Stimulated activated CD4-positive, alpha-beta T cell treated with anti-CD3 and anti-CD28 coated beads, Interleukin-1b, Interleukin-23, amount 100 ng/mL, for 1 hour (primary cell): Measurements from ENCODE around the gene CSPG4.
A peak's percentile ranks its signal among the peaks of the same experiment; 100 is the strongest.
"Not testable (repeated sequence)": the region's sequence is repeated elsewhere in the genome, so short reads cannot be mapped to it uniquely, and the experiment has no call there.

Source experiments
- DNase-seq, 2 donors: peaks; one replicate each; pipeline ENCODE4 v3.0.0-alpha.2; 2020; ENCODE audit warnings: low read depth in 2 of 2

Gene CSPG4

DNA sequence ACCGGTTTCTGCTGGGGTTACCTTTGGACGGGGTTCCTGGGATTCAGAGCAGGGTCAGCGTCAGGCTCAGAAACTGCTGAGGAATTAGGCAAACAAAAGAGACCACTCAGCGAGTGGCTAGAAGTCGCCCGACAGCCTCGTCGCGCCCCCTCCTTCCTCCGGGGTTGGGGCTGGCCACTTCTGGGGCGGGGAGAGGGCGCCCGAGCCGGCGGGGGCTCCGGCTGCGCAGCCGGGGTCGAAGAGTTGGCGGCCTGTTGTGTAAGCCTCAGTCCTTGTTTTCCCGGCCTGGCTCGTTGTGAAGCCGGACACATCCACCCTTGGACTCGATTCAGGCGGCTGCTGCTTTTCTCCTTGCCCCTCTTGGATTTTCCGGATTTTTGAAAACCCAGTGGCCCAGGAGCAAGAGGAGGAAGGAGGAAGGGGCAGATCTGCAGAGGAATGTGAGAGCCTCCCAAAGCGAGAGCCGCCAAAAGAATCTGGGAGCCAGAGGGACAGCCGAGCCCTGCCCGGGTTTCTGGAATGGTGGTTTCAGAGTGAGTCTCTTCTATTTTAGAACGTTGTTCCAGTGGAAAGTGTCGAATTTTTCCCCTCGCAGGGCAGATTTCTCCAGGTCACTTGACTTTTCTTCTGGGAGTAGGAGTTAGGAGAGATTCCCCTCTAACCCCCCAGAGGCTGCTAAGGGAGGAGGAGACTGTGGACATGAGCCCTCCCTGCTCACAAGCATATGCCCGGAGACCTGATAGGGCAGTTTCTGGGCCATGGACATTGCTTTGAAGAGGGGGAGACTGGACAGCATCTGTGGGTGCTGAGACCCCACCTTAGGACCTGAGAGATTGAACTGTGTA is 64.3 kb downstream of the CSPG4 start:
- no peak for DNase-seq

DNA sequence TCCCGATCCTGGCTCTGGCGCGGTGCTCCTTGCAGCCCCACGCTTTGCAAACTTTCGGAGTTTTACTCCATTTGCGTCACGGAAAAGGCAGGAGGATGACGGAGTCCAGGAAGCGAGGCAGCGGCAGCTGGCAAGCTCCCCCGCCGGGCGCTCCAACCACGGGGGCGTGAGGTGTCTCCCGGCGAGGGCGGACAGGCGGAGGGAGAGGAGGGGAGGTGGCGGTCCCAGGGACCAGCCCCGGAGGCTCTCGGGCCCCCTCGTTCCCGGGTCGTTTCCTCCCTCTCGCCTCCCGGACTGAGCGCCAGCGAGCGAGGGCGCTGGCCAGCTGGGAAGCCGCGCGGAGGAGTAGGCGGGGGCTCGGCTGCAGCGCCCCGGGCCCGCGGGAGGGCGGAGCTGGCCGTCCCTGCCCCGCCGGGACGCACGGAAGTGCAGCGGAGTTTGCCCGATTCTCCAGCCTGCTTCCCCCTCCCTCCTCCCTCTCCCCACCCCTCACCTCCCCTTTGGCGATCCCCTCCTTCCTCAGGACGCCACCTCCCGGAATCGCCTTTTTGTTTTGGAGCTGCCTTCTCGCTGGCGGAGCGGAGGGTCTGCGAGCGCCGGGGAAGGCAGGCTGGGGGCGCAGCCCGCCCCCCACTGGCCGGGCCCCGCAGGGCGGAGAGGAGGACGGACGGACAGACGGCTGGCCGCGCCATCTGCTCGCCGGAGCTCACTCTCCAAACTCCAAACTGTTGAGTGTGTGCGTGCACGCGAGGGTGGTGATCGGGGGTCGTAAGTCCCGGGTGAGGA is 65.1 kb downstream of the CSPG4 start, which contains the start of gene SNX33:
SNX33 (plus strand) TSS at position 543 of the 786 bp plus-strand sequence. CDS start 1,191 bp downstream, outside the sequence.
- DNase-seq = peak in 1 of 2 donors; percentile 17

DNA sequence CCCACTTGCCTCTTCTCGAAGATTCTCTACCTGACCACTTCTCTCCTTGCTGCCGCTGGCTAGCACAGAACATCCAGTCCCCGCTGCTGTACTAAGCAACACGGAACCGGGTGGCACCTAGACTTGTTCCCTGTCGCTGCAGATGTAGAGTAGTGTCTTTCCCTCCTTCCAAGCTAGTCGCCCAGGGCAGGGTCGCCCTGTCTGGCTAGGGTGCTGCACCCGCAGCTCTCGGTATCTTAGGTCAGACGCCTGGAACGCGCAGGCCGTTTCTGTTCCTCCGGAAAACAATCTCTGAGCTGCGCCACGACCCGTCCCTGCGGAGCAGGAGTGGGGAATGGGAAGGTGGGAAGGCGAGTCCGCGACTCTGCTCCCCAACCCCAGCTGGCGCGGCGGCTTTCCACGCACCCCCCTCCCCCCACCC is 65.7 kb downstream of the CSPG4 start:
- no peak for DNase-seq

DNA sequence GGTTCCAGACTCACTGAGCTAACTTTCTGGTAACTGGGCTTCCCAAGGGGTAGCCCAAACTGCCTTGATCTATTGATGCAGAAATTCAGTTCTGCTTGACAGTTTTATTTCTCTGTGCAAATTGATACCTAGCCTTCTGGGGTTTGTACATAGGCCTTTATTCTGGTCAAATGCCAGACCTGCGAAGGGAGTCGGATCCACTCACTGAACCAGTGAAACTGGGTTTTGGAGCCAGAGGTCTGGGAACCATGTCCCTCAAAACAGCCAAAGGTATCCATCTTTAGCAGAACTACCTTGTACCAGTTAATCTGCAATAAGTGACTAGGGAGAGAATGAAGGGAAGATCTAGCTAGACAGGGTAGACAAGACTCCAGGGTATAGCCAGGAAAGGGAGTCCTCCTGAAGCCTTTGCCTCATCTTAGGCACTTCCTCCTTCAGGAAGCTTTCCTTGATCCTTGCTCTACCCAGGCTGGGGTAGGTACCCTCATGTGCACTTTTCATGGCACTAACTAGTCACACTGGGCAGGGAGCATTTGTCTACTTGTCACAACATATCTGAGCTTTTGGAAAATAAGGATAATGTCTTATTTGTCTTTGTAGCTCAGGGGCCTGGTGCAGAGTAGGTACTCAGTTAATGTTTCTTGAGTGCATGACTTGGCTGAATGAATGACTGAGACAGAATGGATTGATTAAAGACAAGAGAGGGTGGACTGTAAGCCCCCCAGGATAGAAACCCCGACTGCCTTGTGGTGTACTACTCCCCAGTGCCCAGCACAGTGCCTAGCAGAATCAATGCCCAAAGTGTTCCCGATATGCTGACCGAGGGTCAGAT is 66.3 kb downstream of the CSPG4 start:
- DNase-seq = no peak

DNA sequence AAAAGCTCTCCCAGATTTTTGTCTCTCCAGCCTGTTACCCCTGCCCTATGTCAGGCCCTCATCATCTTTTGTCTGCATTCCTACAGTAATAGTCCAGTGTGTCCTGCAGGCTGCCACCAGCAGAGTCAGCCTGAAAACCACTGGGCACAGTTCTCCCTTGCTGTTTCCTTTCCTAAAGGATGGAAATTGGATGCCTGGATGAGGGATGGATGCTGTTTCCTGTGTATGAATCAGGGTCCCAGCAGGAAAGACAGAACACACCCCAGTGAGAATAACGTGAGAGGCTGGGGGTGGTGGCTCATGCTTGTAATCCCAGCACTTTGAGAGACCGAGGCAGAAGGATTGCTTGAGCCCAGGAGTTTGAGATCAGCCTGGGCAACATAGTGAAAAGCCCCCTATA is 68.3 kb downstream of the CSPG4 start:
- DNase-seq = no peak

DNA sequence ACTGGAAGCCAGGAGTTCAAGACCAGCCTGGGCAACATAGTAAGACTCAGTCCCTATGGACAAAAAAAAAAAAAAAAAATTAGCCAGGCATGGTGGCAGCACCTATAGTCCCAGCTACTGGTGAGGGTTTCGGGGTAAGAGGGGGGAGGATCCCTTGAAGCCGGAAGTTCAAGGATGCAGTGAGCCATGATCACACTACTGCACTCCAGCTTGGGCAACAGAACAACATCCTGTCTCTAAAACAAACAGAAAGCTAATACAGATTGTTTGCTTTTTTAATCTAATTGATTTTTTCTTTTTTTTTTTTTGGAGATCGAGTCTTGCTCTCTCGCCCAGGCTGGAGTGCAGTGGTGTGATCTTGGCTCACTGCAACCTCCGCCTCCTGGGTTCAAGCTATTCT is 71.0 kb downstream of the CSPG4 start:
- DNase-seq = no peak

DNA sequence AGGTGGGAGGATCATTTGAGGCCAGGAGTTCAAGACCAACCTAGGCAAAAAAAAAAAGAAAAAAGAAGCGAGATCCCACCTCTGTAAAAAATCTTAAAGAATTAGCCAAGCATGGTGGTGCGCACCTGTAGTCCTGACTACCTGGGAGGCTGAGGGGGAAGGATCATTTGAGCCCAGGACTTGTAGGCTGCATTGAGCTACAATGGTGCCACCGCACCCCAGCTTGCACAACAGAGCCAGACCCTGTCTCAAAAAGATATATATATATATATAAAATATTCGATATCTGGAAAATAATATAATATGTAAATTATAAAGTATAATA is 71.5 kb downstream of the CSPG4 start:
- no peak for DNase-seq

DNA sequence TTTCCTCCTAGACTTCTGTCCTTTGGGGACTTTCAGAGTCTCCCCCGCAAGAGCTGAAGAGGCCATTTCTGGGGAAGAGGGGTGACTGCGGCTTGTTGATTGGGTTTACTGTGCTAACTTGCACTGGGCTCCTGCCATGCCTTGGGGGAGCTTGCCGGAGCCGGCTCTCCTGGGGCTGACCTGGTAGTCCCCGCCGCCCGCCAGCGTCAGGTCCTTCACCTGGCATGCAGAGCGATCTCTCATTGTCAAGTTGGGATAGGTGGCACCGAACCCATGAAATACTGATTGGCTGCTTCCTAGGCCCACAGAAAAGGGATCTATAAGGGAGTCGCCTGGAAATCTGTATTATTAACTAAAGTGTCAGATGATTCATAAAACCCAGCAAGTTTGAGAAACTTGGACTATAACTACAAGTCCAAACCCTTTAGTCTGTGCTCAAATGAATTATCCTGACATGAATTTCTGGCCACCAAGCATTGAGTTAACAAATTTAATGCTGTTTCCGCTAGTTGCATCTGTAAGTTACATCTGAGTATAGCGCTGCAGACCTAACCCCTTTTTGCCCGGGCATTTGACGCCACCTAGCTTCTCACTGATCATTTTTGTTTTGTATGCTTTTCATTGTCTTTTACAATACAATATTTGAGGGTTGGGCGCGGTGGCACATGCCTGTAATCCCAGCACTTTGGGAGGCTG is 72.0 kb downstream of the CSPG4 start:
- DNase-seq = peak in 1 of 2 donors; percentile 19

DNA sequence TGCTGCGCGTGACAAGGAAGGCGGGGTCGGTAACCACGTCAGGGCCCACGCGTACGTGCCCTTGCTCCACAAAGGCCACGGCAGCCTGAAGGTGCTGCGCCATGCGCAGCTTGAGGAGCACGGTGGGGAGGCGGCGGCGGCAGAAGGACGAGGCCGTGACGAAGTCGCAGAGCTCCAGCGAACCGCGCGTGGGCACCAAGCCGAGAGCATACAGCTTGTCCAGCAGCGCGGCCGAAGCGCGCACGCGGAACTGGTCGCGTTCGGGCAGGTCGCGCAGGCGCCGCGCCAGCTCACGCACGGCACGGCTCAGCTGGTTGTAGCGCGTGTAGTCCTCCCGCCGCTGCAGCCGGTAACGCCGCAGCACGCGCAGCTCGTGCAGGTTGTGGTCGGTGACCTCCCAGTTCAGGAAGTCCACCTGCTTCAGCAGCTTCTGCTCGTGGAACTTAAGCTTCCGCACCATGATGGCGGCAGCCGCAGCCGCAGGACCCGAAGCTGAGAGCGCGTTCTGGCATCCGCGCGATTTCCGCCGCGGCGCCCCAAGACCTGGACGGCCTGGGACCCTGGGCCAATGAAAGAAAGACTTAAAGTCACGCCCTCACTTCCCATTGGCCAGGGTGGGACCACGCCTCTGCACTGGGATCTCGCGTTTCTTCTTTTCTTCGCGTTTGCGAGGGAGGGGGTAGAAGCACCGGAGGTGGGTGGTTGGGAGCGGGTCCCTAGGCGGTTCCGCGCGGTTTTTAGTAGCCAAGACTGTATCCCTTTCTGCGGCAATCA is 72.8 kb downstream of the CSPG4 start, which contains the start of gene IMP3:
IMP3 (minus strand) TSS at position 516 of the 774 bp plus-strand sequence; CDS start at position 460, 56 bp downstream.
- peak; percentile 74 to 77 for DNase-seq

DNA sequence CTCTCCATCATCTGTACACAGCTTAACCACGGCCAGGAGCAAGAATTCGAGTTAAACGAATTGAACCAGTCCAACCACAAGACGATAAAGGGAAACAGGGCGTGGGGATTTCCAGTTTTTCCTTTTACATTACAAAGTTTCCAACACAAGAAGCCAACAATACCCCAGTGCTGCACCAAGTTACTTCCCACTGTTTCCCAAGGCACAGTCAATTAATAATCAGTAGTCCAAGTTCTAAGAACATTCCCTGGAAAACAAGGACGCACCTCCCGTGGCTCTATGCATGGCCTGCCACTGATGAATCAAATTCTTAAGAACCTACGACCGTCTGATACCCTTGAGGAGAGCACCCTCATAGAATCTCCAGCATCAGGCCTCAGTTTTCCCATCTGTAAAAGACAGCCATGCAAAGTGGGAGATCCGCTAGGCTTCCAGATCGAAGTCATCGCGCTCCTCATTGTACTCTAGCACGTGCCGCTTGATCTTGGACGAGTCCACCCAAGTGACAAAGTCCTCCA is 73.4 kb downstream of the CSPG4 start:
- no peak for DNase-seq

DNA sequence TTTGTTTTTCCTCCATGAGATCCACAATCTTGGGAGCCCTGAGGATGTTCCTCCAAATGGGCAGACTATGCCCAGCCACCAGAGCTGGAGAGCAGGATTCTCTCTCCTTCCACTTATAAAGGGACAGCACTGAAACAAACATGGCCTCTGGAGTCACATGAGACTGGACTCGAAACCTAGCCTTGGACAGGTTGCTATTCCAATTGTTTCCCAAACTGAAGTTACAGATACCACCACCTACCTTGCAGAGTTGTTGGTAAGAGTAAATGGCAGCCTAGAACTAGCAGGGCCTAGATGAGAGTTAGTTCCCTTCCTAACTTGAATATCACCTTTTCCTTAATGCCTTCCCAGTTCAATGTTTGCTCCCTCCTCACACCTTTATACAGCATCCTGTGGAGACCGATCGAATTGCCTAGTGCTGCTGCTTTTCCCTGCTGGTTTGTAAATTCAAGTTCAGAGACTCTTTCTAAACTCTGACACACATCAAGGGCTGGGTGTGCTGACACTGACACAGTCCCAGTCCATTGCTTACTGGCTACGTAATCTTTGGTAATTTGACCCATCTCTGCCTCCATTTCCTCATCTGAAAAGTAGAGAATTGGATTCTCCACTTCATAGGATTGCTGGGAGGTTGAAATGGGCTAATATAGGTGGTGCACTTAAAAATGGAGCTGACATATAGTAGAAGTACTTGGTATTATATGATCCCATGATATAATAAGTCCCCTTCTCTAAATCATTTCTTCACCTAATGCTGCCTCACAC is 75.2 kb downstream of the CSPG4 start:
- DNase-seq = no peak

DNA sequence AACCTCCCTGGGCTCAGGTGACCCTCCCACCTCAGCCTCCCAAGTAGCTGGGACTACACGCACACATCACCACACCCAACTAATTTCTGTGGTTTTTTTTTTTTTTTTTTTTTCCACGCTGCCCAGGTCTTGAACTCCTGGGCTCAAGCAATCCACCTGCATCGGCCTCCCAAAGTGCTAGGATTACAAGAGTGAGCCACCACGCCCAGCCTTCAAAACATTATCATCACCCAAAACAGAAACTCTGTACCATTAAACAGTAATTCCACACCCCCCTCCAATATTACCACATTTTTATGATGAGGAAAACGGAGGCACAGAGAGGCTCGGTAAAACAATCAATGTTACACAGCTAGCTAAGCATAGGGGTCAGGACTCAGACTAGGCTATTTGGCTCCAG is 76.6 kb downstream of the CSPG4 start:
- DNase-seq = no peak

DNA sequence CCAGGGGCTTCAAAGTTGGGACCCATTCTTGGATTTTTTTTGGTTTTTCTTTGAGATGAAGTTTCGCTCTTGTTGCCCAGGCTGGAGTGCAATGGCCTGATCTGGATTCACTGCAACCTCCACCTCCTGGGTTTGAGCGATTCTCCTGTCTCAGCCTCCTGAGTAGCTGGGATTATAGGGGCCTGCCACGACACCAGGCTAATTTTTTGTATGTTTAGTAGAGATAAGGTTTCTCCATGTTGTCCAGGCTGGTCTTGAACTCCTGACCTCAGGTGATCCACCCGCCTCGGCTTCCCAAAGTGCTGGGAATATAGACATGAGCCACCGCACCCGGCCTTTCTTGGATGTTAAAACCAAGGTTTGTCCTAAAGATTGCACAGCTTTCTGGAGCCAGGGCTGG is 78.7 kb downstream of the CSPG4 start:
- DNase-seq = not testable (repeated sequence)

DNA sequence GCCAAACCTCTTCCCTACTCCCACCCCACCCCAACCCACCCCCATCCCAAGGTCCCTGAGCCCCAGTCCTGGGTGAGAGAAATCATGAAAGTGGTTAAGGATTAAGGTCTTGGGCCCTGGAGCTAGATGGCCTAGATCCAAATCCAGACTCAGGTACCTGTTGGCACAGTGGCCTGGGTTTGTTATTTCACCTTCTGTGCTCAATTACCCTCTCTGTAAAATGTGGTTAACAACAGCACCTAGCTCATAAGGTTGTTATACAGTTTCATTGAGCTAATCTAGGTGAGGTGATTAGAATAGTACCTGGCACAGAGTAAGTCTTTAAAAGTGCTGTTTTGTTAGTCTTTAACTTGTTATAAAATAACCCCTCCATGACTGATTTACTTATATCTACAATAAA is 80.7 kb downstream of the CSPG4 start:
- DNase-seq = no peak

DNA sequence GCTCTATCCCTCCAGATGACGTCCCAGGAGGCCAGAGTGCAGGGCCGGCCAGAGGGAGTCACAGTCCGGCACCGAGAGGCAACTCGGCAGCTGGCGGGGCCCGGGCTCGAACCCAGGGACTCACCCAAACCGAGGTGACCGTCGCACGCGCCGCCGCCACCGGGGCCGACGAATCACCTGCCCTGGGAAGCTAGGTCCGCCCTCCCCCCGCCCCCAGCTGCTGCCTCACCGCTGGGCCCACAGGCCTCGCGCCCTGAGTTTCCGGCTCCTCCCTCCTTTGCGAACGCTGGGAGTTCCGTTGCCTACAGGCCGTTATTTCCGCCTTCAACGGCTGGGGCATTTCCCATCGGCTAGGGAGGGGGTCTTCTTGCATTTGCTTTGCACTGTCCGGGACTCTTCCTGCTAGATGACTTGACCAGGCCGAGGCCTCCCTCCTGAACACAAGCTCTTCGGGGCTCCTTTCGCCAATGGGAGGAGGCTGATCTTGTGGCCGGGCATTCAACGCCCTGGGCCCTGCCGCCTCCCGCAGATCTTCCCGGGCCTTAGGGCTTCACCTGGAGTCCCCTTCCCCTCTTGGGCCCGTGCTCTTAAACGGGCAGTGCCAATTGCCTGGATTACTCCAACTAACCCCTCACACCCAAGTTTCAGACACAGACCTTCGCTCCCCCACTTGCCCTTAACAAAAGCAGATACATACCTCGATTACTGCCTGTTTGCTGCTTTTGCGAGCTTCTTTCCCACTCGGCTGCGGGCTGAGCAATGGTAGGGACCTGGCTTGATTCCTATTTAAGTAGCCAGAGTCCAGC is 86.9 kb downstream of the CSPG4 start, which contains the start of gene SNUPN:
SNUPN (minus strand) TSS at position 184 of the 806 bp plus-strand sequence. CDS start 4,674 bp downstream, outside the sequence.
- DNase-seq = peak; percentile 82 to 86
